GM10248 (cell line): ENCODE measurements around the gene C2orf15.

Experiments
- CTCF ChIA-PET: fragments of 300-600 bp; sonication (Branson Sonifier 250); formaldehyde crosslinking; extraction: SDS; loops from one replicate; lab custom pipeline; 2021; ENCODE audit warnings: antibody characterized with exemption; lab: Yijun Ruan, JAX
- POLR2A ChIA-PET: fragments of 350-650 bp; sonication (Branson Sonifier 250); formaldehyde crosslinking; extraction: SDS; loops from one replicate; lab custom pipeline; 2020; ENCODE audit warnings: antibody characterized with exemption; lab: Yijun Ruan, JAX
- DNase-seq: peaks from one replicate; pipeline ENCODE4 v3.0.0; 2012; ENCODE audit errors: extremely low spot score
- CTCF ChIP-seq: IDR thresholded peaks from 2 replicates; pipeline ENCODE4 v1.5.1; 2012; ENCODE audit warnings: mild to moderate bottlenecking, low read depth; ENCODE audit errors: extremely low read depth, missing control alignments, control extremely low read depth

C2orf15 gene

GRCh38 chr2:99198103-99198841 is 56.8 kb downstream of the C2orf15 start:
- TF ChIP-seq CTCF: no peak
- ChIA-PET POLR2A (no interaction called here), CTCF (no interaction called here)
- DNase-seq: no peak

GRCh38 chr2:99200076-99200800 is 58.7 kb downstream of the C2orf15 start:
- no peak for TF ChIP-seq CTCF
- no peak for DNase-seq
- ChIA-PET CTCF (no interaction called here), POLR2A (no interaction called here)
